NCI-H1694 treated with DMSO at 0.1 percent for 48 hours (cell line): Measurements from ENCODE around the gene SYNE1.
"Not testable (repeated sequence)": the region's sequence is repeated elsewhere in the genome, so short reads cannot be mapped to it uniquely, and the experiment has no call there.

Experiments used
- DNase-seq: peaks from one replicate; lab custom pipeline; 2025; lab: John Stamatoyannopoulos, UW

Gene SYNE1

GRCh38 chr6:152637296-152638047 is at the start of gene SYNE1:
Gene SYNE1 (minus strand): TSS chr6:152637362. CDS start chr6:152628331, 9,031 bp downstream.
- DNase-seq = no peak

- DNase-seq = no peak
Observed at GRCh38 chr6:152685819-152686218, 48.7 kb upstream of the SYNE1 start.

- not testable (repeated sequence) for DNase-seq
Observed at GRCh38 chr6:152682935-152683334, 45.8 kb upstream of the SYNE1 start.

DNA sequence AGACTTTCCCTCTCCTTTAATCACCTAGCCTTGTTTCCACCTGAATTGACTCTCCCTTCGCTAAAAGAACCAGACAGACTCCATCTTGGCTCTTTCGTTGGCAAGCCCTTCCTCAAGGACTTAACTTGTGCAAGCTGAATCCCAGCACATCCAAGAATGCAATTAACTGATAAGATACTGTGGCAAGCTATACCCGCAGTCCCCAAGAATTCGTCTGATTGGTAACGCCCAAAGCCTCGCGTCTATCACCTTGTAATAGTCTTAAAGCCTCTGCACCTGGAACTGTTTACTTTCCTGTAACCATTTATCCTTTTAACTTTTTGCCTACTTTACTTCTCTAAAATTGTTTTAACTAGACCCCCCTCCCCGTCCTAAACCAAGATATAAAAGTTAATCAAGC is 45.0 kb upstream of the SYNE1 start:
- DNase-seq = no peak

GRCh38 chr6:152680879-152681517 is 43.8 kb upstream of the SYNE1 start:
- DNase-seq = no peak

DNA sequence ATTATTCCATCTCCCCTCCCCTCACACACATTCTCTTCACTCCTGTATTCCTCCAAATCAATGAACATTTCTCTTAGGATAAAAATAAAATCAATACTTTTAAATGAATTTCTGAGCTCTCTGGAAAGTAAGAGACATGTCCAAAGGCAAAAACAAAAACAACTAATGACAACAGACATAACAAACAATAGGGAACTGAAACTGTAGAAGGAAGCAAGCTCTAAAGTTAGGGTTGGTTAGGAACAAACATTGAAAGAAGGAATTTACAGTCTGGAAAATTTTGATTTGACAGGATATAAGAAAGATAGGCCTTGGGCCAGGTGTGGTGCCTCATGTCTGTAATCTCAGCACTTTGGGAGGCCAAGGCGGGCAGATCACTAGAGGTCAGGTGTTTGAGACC is 43.0 kb upstream of the SYNE1 start:
- no peak for DNase-seq

GRCh38 chr6:152673236-152673635 is 36.1 kb upstream of the SYNE1 start:
- DNase-seq = no peak

- no peak for DNase-seq
Observed at GRCh38 chr6:152671171-152671570, 34.0 kb upstream of the SYNE1 start.

- DNase-seq = no peak
Observed at GRCh38 chr6:152669895-152670294, 32.7 kb upstream of the SYNE1 start.

DNA sequence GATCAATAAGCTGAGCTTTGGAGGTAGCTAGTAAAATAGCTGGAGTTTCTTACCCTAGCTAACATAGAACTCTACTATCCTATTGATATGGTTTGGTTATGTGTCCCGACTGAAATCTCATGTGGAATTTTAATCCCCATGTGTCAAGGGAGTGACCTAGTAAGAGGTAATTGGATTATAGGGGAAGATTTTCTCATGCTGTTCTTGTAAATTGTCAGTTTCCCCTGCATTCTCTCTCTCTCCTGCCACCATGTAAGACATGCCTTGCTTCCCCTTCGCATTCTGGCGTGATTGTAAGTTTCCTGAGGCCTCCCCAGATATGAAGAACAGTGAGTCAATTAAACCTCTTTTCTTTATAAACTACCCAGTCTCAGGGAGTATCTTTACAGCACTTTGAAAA is 24.6 kb upstream of the SYNE1 start:
- DNase-seq = no peak

- no peak for DNase-seq
Observed at GRCh38 chr6:152651986-152652385, 14.8 kb upstream of the SYNE1 start.

DNA sequence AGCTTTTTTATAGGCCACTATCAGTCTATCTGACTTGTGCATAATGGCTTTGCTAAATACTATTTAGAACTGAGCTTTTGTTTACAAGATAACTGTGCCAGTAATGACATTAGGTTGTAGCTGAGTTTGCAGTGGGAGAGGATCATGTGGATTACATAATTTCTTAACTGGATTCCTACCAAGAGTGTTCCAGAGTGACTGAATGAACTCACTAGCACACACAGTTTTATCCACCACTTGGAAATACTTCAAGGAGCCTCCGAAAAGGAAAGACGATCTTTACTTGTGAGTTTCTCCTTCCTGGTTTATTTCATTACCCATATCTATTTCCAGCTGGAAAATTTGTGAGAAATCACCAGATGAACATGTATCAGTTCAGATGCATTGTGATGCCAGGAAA is 10.9 kb upstream of the SYNE1 start:
- no peak for DNase-seq

DNA sequence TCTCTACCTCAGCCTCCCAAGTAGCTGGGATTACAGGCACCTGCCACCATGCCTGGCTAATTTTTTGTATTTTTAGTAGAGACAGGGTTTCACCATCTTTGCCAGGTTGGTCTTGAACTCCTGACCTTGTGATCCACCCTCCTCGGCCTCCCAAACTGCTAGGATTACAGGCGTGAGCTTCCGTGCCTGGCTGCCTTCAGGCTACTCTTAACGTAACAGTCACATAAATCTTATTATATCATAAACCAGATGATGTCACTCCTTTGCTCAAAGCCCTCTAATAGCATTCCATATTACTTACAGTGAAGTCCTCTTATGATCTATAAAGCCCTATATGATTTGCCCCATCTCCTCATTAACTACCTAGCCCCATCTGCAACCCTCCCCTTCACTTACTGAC is 9.6 kb upstream of the SYNE1 start:
- not testable (repeated sequence) for DNase-seq

DNA sequence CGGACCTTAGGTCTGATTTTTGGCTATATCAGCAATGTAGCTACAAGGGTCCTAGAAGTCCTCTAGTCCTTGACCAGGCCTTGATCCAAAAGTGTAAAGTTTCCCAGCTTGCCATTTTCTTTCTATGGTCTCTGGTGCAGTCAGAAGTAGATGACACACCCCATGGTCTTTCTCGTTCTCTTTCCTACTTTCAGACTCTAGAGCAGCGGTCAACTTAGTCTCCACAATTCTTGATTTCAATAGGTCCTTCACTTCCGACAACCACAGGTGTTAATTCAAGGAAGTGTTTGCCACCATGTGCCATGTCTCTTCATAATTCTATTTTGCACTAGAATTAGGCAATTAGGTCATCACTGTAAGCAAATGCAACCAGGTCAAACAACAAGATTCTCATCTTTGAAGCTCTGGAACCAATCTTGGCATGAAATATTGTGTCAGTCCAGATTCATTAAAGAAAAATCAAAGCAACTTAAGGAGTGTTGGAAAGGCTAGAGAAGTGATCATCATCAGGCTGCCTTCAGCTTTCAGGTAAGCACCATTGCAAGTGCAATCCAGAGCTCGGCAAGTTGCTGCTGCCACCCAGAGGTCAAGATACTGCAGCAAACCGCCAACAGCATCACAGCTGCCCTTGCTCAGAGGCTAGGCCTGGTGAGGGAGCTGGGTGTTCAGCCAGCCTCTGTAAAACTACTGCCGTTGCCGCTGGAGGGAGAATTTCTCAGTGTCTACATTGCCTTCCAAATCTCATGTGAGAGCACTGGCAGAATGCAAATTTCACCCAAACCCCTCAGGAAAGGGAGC is 5.6 kb upstream of the SYNE1 start:
- DNase-seq = no peak

DNA sequence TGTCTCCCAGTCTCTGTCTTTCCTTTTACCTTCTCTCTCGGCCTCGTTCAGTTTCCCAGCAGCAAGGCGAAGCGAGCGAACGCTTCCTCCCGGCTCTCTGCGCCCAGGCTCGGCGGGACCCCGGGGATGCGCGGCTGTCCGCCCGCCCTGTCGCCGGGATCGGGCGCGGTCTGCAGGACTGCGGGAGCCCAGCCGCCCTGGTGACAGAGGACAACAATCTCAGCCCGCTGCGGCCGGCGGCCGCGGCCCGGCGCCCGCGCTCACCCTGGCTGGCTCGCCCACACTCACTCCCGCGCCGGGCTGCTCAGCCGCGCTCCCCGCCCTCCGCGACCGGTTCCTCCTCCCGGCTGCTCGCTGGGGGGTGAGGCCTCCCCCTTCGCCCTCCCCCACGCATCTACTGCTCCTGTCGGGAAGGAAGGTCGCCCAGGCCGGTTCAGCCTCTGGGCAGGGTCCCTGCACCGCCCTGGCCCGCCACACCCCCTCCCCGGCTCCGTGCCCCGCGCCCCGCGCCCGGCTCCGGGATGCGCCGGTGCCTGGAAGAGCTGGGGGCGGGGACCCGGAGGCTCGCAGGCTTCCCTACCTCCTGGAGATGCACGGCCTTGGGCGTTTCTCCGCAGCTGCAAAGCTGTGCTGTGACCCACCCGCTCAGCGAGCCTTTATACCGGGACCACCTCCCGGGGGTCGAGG is 410 bp downstream of the SYNE1 start:
- no peak for DNase-seq

DNA sequence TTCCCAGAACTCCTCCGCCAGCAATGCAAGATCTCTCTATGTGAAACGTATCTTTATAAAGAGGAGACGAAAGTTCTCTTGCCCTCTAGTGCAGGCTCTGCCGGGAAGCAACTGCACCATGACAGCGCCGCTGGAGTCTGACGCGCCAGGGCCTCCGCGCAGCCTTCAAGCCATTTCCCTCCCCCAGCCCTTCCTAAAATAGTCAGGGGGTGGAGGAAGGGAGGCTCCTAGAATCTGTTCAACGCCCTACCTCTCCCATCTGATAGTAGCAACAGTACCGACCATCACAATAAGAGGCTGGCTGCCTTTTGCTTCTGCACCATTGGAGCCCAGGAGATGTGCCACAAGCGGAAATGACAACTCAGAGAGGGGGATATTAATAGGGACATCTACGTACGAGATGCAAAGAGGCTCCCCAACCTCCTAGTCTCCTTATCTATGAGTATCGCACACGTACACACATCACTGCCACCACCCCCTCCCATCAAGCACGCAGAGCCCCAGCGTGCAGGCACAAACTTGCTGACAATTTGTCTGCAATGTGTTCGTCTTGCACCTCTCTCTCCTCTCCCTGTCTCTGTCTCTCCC is 1.0 kb downstream of the SYNE1 start:
- no peak for DNase-seq

GRCh38 chr6:152634773-152635172 is 2.4 kb downstream of the SYNE1 start:
- DNase-seq = no peak

DNA sequence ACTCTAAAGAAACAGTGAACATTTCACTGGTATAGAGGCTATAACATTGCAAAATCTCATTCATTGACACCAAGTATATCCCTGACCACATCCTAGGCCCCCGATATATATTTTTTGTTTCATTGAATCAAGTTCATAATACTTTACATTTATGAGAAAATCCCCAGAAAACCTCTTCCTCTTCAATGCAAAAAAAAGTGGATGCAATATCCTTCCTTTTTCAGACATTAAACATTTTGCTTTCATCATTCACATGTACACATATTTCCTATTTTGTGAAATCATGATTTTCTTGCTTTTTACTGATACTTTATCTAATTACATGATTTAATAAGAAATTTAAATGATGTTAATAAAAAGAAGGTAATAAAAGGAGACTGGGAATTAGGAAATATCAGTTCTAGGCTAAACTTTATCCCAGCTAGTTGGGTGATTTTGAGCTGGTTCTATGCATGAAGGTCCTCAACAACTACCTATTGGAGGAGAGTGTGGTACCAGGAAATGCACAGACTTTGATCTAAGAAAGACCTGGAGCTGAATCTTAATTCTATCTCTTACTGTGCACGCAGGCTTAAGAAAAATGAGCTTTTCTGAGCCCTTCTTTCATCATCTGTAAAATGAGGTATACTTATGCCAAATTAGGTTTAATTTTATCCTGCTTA is 4.9 kb downstream of the SYNE1 start:
- no peak for DNase-seq

- no peak for DNase-seq
Observed at GRCh38 chr6:152631376-152631775, 5.8 kb downstream of the SYNE1 start.

GRCh38 chr6:152630832-152631231 is 6.3 kb downstream of the SYNE1 start:
- DNase-seq = no peak

DNA sequence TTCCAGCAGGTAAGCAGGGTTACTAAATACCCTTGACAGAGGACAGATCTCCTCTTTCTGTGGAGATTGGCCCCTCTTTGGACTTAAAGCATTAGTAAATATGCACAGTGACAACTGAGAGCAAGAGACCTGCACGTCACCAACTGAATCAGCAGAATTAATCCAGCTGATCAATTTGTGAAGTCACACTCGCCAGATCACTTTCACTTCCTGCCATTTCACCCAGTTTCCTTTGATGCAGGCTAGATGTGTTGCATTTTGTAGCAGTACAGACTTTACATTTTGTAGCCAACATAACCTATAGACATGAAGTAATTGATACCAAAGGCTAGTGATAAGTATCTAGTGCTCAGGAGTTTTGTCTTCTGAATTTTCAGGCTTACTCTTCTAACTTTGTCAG is 11.9 kb downstream of the SYNE1 start:
- no peak for DNase-seq
